ENCODE measurements around the gene KRTAP4-1.
"Not testable (repeated sequence)": the region's sequence is repeated elsewhere in the genome, so short reads cannot be mapped to it uniquely, and the experiment has no call there.

KRTAP4-1 gene

DNA sequence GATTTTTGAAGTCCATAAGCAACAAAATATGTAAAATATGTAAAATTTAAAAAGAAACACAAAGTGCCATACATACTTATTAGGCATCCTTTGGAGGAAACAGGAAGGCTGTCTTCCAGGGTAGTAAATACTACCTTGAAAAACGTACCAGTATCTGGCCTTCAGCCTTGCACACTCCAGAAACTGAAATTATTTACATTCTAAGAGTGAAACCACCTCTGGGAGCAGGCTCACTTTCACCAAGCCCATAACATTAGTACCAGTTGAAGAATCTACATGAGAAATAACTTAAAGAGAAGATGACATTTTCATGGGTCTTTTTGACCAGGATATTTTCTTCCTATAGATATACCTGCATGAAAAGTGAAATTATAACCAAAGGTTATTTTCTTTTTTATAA is 11.4 kb upstream of the KRTAP4-1 start:
- Histone ChIP-seq H3K9me3 (ENCODE audit: control insufficient read depth, insufficient read depth, low read length) (no peaks in the 10 kb centered on the region), H3K4me1 (ENCODE audit: control insufficient read depth, low read length) (no peaks in the 10 kb centered on the region), H3K9me2 (replicated peaks; ENCODE audit: control insufficient read depth, low read length) (no peaks in the 10 kb centered on the region), H3K36me3 (ENCODE audit: control insufficient read depth, low read length) (no peaks in the 10 kb centered on the region), H3K79me2 (ENCODE audit: control insufficient read depth, low read length) (no peaks in the 10 kb centered on the region), H3K27me3 (ENCODE audit: control insufficient read depth, low read length) (0 out of 2 replicates have a peak, but pooled peaks cover 3% of the 10 kb centered on the region), H3K27ac (ENCODE audit: low read depth, low read length) (no peak overlapping the region), H3K4me2 (ENCODE audit: low read length) (no peak overlapping the region), H3F3A (ENCODE audit: control insufficient read depth, insufficient read depth) (no peaks in the 10 kb centered on the region), H4K20me1 (ENCODE audit: control insufficient read depth, insufficient read depth, low read depth, low read length) (no peaks in the 10 kb centered on the region), H3K4me3 (ENCODE audit: low read length) (no peak overlapping the region)
- TF ChIP-seq, protein P1, sequence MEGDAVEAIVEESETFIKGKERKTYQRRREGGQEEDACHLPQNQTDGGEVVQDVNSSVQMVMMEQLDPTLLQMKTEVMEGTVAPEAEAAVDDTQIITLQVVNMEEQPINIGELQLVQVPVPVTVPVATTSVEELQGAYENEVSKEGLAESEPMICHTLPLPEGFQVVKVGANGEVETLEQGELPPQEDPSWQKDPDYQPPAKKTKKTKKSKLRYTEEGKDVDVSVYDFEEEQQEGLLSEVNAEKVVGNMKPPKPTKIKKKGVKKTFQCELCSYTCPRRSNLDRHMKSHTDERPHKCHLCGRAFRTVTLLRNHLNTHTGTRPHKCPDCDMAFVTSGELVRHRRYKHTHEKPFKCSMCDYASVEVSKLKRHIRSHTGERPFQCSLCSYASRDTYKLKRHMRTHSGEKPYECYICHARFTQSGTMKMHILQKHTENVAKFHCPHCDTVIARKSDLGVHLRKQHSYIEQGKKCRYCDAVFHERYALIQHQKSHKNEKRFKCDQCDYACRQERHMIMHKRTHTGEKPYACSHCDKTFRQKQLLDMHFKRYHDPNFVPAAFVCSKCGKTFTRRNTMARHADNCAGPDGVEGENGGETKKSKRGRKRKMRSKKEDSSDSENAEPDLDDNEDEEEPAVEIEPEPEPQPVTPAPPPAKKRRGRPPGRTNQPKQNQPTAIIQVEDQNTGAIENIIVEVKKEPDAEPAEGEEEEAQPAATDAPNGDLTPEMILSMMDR (IDR thresholded peaks at IDR 0.05; ENCODE audit: low read depth, low read length, poor library complexity, severe bottlenecking): no peak
- no peak for TF ChIP-seq EZH2phosphoT487 (IDR thresholded peaks at IDR 0.05; ENCODE audit: borderline replicate concordance, low read length)

DNA sequence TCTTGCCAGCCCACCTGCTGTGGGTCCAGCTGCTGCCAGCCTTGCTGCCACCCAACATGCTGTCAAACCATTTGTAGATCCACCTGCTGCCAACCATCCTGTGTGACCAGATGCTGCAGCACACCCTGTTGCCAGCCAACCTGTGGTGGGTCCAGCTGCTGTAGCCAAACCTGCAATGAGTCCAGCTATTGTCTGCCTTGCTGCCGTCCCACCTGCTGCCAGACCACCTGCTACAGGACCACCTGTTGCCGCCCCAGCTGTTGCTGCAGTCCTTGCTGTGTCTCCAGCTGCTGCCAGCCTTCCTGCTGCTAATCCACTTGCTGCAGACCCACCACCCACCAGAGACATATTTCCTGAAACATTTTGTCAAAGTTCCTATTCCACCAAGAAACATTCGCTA is 5.6 kb upstream of the KRTAP4-1 start:
- Histone ChIP-seq H3K4me2 (ENCODE audit: low read length) (no peak overlapping the region), H3K27me3 (ENCODE audit: control insufficient read depth, low read length) (peaks cover 4% of the 10 kb centered on the region; the same call in 1 of the 2 replicates), H3F3A (ENCODE audit: control insufficient read depth, insufficient read depth) (no peaks in the 10 kb centered on the region), H3K4me1 (ENCODE audit: control insufficient read depth, low read length) (no peaks in the 10 kb centered on the region), H3K9me3 (ENCODE audit: control insufficient read depth, insufficient read depth, low read length) (no peaks in the 10 kb centered on the region), H3K27ac (ENCODE audit: low read depth, low read length) (no peak overlapping the region), H3K9me2 (replicated peaks; ENCODE audit: control insufficient read depth, low read length) (no peaks in the 10 kb centered on the region), H3K4me3 (ENCODE audit: low read length) (no peak overlapping the region), H3K36me3 (ENCODE audit: control insufficient read depth, low read length) (no peaks in the 10 kb centered on the region), H4K20me1 (ENCODE audit: control insufficient read depth, insufficient read depth, low read depth, low read length) (no peaks in the 10 kb centered on the region), H3K79me2 (ENCODE audit: control insufficient read depth, low read length) (no peaks in the 10 kb centered on the region)
- TF ChIP-seq, protein P1 (IDR thresholded peaks at IDR 0.05; ENCODE audit: low read depth, low read length, poor library complexity, severe bottlenecking): no peak
- no peak for TF ChIP-seq EZH2phosphoT487 (IDR thresholded peaks at IDR 0.05; ENCODE audit: borderline replicate concordance, low read length)

DNA sequence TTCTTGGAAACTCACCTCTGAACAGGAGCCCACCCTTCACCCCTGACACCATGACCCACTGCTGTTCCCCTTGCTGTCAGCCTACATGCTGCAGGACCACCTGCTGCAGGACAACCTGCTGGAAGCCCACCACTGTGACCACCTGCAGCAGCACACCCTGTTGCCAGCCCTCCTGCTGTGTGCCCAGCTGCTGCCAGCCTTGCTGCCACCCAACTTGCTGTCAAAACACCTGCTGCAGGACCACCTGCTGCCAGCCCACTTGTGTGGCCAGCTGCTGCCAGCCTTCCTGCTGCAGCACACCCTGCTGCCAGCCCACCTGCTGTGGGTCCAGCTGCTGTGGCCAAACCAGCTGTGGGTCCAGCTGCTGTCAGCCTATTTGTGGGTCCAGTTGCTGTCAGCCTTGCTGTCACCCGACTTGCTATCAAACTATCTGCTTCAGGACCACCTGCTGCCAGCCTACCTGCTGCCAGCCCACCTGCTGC is 5.2 kb upstream of the KRTAP4-1 start, which contains the start of gene KRTAP9-1:
Gene KRTAP9-1 (plus strand): TSS at position 51 of the 482 bp plus-strand sequence. CDS start 0 bp downstream, at position 51.
- H3K27me3 ChIP-seq (ENCODE audit: control insufficient read depth, low read length); H3F3A ChIP-seq (ENCODE audit: control insufficient read depth, insufficient read depth); H3K4me2 ChIP-seq (ENCODE audit: low read length); H4K20me1 ChIP-seq (ENCODE audit: control insufficient read depth, insufficient read depth, low read depth, low read length); H3K4me1 ChIP-seq (ENCODE audit: control insufficient read depth, low read length); H3K27ac ChIP-seq (ENCODE audit: low read depth, low read length); H3K36me3 ChIP-seq (ENCODE audit: control insufficient read depth, low read length); H3K9me2 ChIP-seq (replicated peaks; ENCODE audit: control insufficient read depth, low read length); H3K9me3 ChIP-seq (ENCODE audit: control insufficient read depth, insufficient read depth, low read length); H3K4me3 ChIP-seq (ENCODE audit: low read length); H3K79me2 ChIP-seq (ENCODE audit: control insufficient read depth, low read length): not testable (repeated sequence)

DNA sequence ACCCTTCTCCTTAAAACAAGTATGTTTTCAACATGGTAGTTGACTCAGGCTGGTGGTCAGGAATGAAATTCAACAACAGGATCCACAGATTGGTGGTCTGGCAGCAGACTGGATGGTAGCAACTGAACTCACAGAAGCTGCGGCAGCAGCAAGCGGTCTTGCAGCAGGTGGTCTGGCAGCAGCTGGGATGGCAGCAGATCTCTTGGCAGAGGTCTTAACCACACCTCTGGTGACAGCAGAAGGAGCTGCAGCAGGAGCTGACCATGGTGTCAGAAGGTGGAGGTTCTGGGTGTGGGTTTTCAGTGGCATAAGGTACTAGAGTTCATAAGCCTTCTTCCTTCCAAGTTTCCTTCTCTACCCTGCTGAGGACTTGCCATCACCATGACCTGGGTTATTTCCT is 2.2 kb upstream of the KRTAP4-1 start:
- H3F3A ChIP-seq (ENCODE audit: control insufficient read depth, insufficient read depth): no peaks in the 10 kb centered on the region
- no peaks in the 10 kb centered on the region for H3K4me1 ChIP-seq (ENCODE audit: control insufficient read depth, low read length)
- H4K20me1 ChIP-seq (ENCODE audit: control insufficient read depth, insufficient read depth, low read depth, low read length): no peaks in the 10 kb centered on the region
- H3K4me3 ChIP-seq (ENCODE audit: low read length): no peak overlapping the region
- H3K9me2 ChIP-seq (replicated peaks; ENCODE audit: control insufficient read depth, low read length): no peaks in the 10 kb centered on the region
- H3K4me2 ChIP-seq (ENCODE audit: low read length): no peak overlapping the region
- H3K36me3 ChIP-seq (ENCODE audit: control insufficient read depth, low read length): no peaks in the 10 kb centered on the region
- no peaks in the 10 kb centered on the region for H3K79me2 ChIP-seq (ENCODE audit: control insufficient read depth, low read length)
- H3K27ac ChIP-seq (ENCODE audit: low read depth, low read length): no peak overlapping the region
- H3K27me3 ChIP-seq (ENCODE audit: control insufficient read depth, low read length): peaks cover 4% of the 10 kb centered on the region; the same call in 1 of the 2 replicates
- H3K9me3 ChIP-seq (ENCODE audit: control insufficient read depth, insufficient read depth, low read length): no peaks in the 10 kb centered on the region
- TF ChIP-seq EZH2phosphoT487 (IDR thresholded peaks at IDR 0.05; ENCODE audit: borderline replicate concordance, low read length): no peak
- TF ChIP-seq, protein P1 (IDR thresholded peaks at IDR 0.05; ENCODE audit: low read depth, low read length, poor library complexity, severe bottlenecking): no peak

Data from DOHH2 (cell line).